ENCODE measurements around the gene FFAR3. TPM values are rescaled to one million over a fixed set of nuclear protein-coding genes. Genes with fewer than 3 reads are reported as not detected.

The FFAR3 gene
- total RNA-seq, 1 experiment from 2014 or later = not detected

GRCh38 chr19:35347930-35348298 is 10.3 kb upstream of the FFAR3 start:
- no peaks in the 10 kb centered on the region for H3F3A ChIP-seq (ENCODE audit: low read length, unreplicated experiment)
- no peak overlapping the region for H3K4me3 ChIP-seq (ENCODE audit: low read length)
- H3K79me2 ChIP-seq (ENCODE audit: low read length) = no peaks in the 10 kb centered on the region
- TF ChIP-seq CTCF (conservative IDR thresholded peaks at IDR 0.05; ENCODE audit: low read depth, low read length) (no peak), EZH2phosphoT487 (IDR thresholded peaks at IDR 0.05; ENCODE audit: borderline replicate concordance, low read length) (no peak), EZH2 (IDR thresholded peaks at IDR 0.05; ENCODE audit: low read length, unreplicated experiment) (no peak)
- H3K27ac ChIP-seq (ENCODE audit: low read length) = no peak overlapping the region
- BruUV-seq (replicated peaks) = no TSS peak
- H3K4me2 ChIP-seq (ENCODE audit: low read length) = no peak overlapping the region
- H3K9me2 ChIP-seq (replicated peaks; ENCODE audit: low read length) = no peaks in the 10 kb centered on the region
- no peak overlapping the region for H2AFZ ChIP-seq (ENCODE audit: low read length)
- H3K9ac ChIP-seq (ENCODE audit: low read length) = no peak overlapping the region
- POLR2A ChIA-PET (ENCODE audit: unreplicated experiment) = no interaction called here
- H3K36me3 ChIP-seq (ENCODE audit: low read depth, low read length) = no peaks in the 10 kb centered on the region; the same call in 1 of the 2 replicates
- peaks cover 21% of the 10 kb centered on the region; the same call in 1 of the 2 replicates for H3K27me3 ChIP-seq (ENCODE audit: low read length)
- H3K9me3 ChIP-seq (ENCODE audit: low read length) = no peaks in the 10 kb centered on the region
- intact Hi-C loops (cut with micrococcal nuclease) = no loop called here
- DNase-seq (no peak), ATAC-seq (no peak)
- H4K20me1 ChIP-seq (ENCODE audit: low read length) = no peaks in the 10 kb centered on the region
- CTCF ChIA-PET = no interaction called here
- no peaks in the 10 kb centered on the region for H3K4me1 ChIP-seq (ENCODE audit: insufficient read depth, low read length)

GRCh38 chr19:35348911-35349611 is 9.2 kb upstream of the FFAR3 start:
- ChIA-PET CTCF (no interaction called here), POLR2A (ENCODE audit: unreplicated experiment) (no interaction called here)
- Histone ChIP-seq H3K9ac (ENCODE audit: low read length) (no peak overlapping the region), H2AFZ (ENCODE audit: low read length) (no peak overlapping the region), H3K27me3 (ENCODE audit: low read length) (peaks cover 25% of the 10 kb centered on the region; the same call in 1 of the 2 replicates), H3K4me2 (ENCODE audit: low read length) (no peak overlapping the region), H4K20me1 (ENCODE audit: low read length) (no peaks in the 10 kb centered on the region), H3F3A (ENCODE audit: low read length, unreplicated experiment) (no peaks in the 10 kb centered on the region), H3K27ac (ENCODE audit: low read length) (no peak overlapping the region), H3K9me2 (replicated peaks; ENCODE audit: low read length) (no peaks in the 10 kb centered on the region), H3K9me3 (ENCODE audit: low read length) (no peaks in the 10 kb centered on the region), H3K36me3 (ENCODE audit: low read depth, low read length) (no peaks in the 10 kb centered on the region; the same call in 1 of the 2 replicates), H3K4me3 (ENCODE audit: low read length) (no peak overlapping the region), H3K4me1 (ENCODE audit: insufficient read depth, low read length) (no peaks in the 10 kb centered on the region), H3K79me2 (ENCODE audit: low read length) (no peaks in the 10 kb centered on the region)
- intact Hi-C loops (cut with micrococcal nuclease) = no loop called here
- no peak for DNase-seq
- ATAC-seq = no peak
- no peak for TF ChIP-seq EZH2phosphoT487 (IDR thresholded peaks at IDR 0.05; ENCODE audit: borderline replicate concordance, low read length)
- no peak for TF ChIP-seq EZH2 (IDR thresholded peaks at IDR 0.05; ENCODE audit: low read length, unreplicated experiment)
- no TSS peak for BruUV-seq (replicated peaks)

GRCh38 chr19:35349614-35350521 is 8.4 kb upstream of the FFAR3 start:
- no peaks in the 10 kb centered on the region for H3K9me2 ChIP-seq (replicated peaks; ENCODE audit: low read length)
- CTCF ChIA-PET = no interaction called here
- POLR2A ChIA-PET (ENCODE audit: unreplicated experiment) = no interaction called here
- H3F3A ChIP-seq (ENCODE audit: low read length, unreplicated experiment) = no peaks in the 10 kb centered on the region
- no peak for ATAC-seq
- H3K4me3 ChIP-seq (ENCODE audit: low read length) = no peak overlapping the region
- H2AFZ ChIP-seq (ENCODE audit: low read length) = no peak overlapping the region
- peaks cover 25% of the 10 kb centered on the region; the same call in 1 of the 2 replicates for H3K27me3 ChIP-seq (ENCODE audit: low read length)
- no peak overlapping the region for H3K4me2 ChIP-seq (ENCODE audit: low read length)
- H3K27ac ChIP-seq (ENCODE audit: low read length) = no peak overlapping the region
- BruUV-seq (replicated peaks) = no TSS peak
- no peak for TF ChIP-seq EZH2phosphoT487 (IDR thresholded peaks at IDR 0.05; ENCODE audit: borderline replicate concordance, low read length)
- H3K36me3 ChIP-seq (ENCODE audit: low read depth, low read length) = no peaks in the 10 kb centered on the region; the same call in 1 of the 2 replicates
- H3K9me3 ChIP-seq (ENCODE audit: low read length) = no peaks in the 10 kb centered on the region
- no peak overlapping the region for H3K9ac ChIP-seq (ENCODE audit: low read length)
- no peak for DNase-seq
- H3K79me2 ChIP-seq (ENCODE audit: low read length) = no peaks in the 10 kb centered on the region
- no peaks in the 10 kb centered on the region for H4K20me1 ChIP-seq (ENCODE audit: low read length)
- no peaks in the 10 kb centered on the region for H3K4me1 ChIP-seq (ENCODE audit: insufficient read depth, low read length)
- intact Hi-C loops (cut with micrococcal nuclease) = no loop called here
